RPMI7951 (cell line): ENCODE measurements around the gene KPNA3. TPM values are rescaled to one million over a fixed set of nuclear protein-coding genes. Genes with fewer than 3 reads are reported as not detected.
"Not testable (repeated sequence)": the region's sequence is repeated elsewhere in the genome, so short reads cannot be mapped to it uniquely, and the experiment has no call there.

Experiments used
- DNase-seq: peaks from one replicate; pipeline ENCODE4 v3.0.0-alpha.2; 2012; ENCODE audit warnings: low read depth
- total RNA-seq: library from RNA; depleted of rRNA; stranded (reverse); fragments of >200 nt; shearing (Covaris generic); gene quantifications from 2 replicates; pipeline ENCODE4 v1.2.3, GENCODE V29; 2014

Gene KPNA3
- total RNA-seq, 1 experiment from 2014 or later = 27.3 TPM

GRCh38 chr13:49754146-49754545, 38.3 kb downstream of the KPNA3 start:
- no peak for DNase-seq

GRCh38 chr13:49749848-49750247, 42.6 kb downstream of the KPNA3 start:
- DNase-seq = no peak

DNA sequence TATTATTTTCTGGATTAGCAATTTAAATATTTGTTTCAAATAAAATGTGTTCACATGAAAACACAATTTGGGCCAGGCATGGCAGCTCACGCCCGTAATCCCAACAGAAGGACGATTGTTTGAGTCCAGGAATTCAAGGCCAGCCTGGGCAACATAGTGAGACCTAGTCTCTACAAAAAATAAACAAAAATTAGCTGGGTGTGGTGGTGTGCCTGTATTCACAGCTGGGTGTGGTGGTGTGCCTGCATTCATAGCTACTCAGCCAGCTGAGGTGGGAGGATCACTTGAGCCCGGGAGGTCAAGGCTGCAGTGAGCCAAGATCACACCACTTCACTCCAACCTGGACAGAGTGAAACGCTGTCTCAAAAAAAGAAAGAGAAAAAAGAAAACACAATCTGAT, 46.4 kb downstream of the KPNA3 start:
- no peak for DNase-seq

DNA sequence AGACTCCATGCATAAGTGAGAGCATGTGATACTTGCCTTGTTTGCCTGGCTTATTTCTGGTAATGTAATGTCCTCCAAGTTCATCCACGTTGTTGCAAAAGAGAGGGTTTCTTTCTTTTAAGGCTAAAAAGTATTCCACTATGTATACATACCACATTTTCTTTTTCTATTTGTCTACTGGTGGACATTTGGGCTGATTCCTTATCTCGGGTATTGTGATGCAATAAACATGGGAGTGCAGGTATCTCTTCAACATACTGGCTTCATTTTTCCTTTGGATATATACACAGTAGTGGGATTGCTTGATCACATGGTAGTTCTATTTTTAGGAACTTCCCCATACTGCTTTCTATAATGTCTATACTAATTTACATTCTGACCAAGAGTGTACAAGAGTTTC, 51.6 kb downstream of the KPNA3 start:
- no peak for DNase-seq

DNA sequence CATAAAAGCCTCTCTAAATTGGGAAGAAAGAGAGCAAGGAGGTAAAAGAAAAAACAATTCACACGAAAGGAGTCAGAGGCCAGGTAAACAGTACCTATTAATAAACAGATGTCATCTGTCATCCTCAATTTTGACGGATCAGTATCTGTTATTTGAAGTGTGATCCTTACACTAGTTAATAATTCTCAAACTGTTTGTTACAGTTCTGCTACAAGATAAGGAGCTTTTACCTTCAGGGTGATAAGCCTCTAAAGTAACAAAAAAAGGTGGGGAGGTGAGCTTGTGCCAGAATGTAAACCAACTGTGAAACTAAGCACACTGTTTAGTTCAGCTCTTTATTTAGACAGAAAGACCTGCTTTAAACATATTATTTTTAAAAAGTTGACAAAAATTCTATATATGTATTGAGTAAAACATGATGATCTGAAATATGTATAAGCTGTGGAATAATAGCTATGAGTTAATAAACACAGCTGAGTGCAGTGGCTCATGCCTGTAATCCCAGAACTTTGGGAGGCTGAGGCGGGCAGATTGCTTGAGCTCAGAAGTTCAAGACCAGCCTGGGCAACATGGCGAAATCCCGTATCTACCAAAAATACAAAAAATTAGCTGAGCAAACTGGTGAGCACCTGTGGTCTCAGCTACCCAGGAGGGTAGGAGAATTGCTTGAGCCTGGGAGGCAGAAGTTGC, 52.8 kb downstream of the KPNA3 start:
- no peak for DNase-seq

DNA sequence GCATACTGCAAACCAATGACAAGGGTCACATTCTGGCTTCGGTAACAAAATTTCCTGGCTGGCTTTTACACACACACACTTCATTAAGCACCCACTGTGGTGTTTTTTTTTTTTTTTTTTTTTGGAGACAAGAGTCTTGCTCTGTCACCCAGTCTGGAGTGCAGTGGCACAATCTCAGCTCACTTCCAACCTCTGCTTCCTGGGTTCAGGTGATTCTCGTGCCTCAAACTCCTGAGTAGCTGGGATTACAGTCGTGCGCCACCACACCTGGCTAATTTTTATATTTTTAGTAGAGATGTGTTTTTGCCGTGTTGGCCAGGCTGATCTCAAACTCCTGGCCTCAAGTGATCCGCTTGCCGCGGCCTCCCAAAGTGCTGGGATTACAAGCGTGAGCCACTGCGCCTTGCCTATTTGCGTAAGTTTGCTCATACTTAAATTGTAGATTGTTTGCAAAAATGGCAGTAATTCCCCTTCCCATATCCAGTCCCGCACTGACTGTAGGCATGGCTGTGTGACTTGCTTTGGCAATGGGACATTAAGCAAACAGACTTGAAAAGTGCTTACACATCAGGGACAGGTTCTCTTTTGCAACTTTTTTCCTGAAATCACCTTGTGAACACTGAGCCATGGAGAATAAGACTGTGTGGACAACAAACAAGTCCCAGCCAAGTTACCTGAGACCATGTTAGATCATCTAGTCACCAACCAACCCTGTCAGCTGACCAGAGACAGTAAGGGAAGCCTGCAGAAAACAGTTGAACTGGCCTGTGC, 59.1 kb downstream of the KPNA3 start:
- no peak for DNase-seq

DNA sequence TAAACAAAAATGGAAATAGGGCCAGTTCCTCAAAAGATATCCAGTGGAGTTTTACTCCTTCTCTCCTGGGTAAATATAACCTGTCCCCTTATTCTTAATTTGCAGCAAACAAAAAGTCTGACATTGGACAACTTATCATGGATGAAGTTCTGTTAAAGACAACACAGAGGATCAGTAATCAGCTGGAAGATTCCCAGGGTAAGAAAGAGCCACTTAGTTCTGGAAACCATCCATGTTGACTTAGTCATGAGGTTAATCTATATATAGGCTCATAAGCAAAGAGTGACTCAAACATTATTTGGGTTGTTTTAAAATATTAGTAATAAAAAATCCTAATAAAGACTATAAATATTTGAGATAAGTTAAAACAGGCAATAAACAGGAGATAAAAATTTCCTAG, 60.7 kb downstream of the KPNA3 start:
- peak; percentile 64 for DNase-seq

DNA sequence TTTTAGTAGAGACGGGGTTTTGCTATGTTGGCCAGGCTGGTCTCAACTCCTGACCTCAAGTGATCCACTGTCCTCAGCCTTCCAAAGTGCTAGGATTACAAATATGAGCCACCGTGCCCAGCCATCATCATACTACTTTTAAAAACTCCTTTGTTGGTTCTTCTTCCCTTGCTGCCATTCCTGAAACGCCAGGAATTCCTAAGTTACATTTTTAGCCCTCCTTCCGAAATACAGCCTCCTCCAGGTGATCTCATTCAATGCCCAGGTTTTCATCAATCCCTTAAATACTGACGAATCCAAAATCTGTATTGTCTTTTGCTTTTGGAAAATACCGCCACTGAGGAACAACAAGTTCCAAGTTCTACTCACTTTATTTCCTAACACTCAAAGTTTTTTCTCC, 75.9 kb downstream of the KPNA3 start:
- no peak for DNase-seq

- DNase-seq = no peak
These were observed 77.7 kb downstream of the KPNA3 start for GRCh38 chr13:49714757-49715156.

DNA sequence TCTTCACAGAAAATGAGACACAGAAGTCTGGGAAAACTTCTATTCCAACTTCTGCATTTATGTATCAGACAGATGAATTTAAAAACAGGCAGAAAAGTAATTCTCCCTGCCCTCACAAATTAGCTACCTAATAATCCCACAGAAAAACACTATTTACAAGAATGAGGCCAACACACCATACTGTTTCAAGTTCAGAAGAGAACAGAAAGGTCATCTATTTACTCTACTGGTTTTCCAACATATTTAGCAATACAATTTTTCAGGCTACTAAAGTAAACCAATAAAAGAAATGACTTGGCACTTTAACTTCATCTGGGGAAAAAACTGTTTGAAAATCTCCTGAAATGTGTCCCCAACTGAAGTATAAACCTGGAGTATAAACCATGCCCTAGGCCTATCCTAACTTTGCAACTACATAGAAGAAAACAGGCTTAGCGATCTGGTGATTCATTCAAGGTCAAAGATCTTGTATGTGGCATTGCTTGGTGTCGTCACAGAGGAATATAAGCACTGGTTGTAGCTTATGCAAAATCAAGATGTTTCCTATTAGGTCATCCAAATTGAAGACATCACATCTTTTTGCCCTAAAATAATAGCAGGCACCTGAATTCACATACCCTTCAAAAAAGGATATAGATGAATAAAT, 81.1 kb downstream of the KPNA3 start:
- peak; percentile 69 for DNase-seq

DNA sequence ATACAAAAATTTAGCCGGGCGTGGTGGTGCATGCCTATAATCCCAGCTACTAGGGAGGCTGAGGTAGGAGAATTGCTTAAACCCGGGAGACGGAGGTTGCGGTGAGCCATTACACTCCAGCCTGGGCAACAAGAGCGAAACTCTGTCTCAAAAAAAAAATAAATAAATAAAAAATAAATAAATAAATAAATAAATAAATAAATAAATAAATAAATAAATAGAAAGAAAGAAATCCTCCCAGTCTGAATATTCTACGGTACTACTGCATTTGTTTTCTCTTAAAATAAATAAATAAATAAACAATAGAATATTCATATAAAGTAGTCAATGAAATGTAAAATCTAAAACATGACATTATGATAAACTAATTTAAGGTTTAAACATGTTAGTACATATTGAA, 88.2 kb downstream of the KPNA3 start:
- DNase-seq = not testable (repeated sequence)

DNA sequence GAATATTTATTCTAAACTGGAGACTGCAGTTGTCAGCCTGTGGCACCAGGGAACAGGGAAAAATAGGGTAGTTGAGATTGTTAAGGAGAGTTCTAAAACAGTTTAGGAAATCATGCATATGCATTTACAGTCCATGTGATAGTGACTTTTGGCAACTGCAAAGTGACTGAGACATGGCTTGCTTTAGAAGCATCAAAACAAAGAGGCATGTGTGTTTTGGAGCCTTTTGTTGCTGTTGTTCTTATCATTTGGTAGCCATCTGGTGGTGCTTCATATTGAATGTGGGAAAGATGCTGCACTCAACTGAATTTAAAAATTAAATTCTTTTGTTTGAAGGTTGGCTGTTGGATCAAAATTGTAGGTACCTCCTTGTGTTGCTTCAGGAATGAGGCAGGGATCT, 91.0 kb downstream of the KPNA3 start:
- no peak for DNase-seq

DNA sequence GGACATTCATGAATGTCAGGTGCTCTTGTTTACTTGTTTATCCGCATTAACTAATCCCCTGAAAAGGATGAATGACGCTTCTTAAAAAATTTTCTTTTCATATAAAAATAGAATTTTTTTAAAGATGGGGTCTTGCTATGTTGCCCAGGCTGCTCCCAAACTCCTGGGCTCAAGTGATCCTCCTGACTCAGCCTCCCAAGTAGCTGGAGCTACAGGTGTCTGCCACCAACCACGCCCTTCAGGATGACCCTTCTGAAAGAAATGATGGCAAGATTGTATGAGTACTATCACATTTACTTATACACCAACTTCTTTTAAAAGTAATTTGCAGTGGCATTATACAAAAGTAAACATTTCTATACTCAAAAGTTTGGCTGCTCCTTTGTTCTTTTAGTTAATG, 95.0 kb downstream of the KPNA3 start:
- no peak for DNase-seq

- no peak for DNase-seq
These were observed 98.0 kb downstream of the KPNA3 start for GRCh38 chr13:49694446-49694845.

DNA sequence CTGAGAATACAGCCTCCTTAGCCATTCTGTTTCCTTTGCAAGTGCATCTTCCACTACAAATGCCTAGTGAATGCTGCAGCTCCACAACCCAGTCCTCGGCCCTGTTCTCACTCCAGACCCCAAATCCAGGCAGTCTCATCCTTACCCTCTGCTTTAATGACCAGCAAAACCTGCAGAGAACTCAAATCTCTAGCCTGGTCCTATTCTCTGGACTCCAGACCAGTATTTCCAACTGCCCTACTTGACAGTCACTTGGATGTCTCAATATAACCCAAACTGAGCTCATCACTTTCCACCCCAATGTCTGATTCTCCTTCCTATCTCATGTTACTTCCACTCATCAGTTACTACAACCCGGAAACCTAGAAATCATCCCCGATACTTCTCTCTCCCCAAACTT, 98.6 kb downstream of the KPNA3 start:
- no peak for DNase-seq

DNA sequence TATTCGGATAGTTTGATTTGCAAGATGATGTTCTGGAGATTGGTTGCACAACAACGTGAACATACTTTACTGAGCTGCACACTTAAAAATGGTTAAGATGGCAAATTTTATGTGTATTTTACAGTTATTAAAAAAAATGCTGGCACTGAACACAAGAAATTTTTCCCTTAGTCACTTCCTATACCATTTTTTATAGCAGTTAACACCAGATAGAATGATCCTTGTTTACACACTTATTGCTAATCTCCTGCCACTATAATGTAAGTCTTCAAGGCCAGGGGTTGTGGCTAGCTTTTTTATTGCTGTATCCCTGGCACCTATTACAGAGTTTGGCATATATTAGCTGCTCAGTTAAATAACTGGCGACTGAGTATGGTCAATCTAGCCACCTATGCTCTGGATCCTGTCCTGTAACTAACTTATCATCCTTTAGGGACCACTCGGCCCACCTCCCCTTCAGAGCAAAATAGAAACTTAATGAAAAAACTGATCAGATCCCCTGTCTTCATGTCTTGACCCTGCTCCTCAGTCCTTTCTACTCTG, 99.2 kb downstream of the KPNA3 start:
- no peak for DNase-seq

DNA sequence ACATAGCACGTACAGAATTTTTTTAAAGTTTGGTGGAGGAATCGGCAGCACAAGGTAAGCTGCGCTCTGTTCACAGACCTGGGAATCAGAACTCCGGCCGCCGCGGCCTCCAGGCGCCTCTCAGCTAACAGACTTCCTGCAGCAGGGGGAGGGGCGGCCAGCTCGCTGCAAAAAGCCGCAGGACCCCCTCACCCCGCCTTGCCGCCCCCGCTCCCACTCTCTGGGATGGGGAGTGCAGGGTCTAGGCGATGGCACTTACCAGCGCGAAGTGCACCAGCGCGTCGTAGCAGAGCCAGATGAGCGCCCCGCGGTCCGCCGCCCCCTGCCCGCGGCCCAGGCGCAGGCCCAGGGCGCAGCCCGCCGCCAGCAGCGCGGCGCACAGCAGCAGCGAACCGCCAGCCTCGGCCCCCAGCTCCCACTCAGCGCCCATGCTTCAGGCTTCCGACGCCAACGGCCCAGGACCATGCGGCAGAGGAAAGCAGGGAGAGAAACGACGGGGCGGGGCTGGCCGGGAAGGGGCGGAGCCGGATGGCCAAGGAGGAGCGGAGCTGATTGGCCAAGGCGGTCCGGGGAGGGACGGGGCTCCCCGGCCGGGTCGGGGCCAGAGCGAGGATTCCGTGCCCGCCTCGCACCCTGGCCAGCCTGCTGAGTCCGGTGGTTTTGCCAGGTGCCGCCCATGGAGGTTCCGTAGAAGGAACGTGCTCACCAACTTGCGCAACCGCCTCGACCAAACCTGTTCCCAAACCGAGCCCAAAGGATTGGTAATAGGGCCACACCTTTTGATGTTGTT, 101.3 kb downstream of the KPNA3 start, which contains the start of gene EBPL:
TSS of gene EBPL (minus strand) at position 492 of the 790 bp plus-strand sequence. CDS start at position 430, 62 bp downstream.
- DNase-seq = peak; percentile 82

GRCh38 chr13:49690133-49690994, 102.1 kb downstream of the KPNA3 start:
- peak; percentile 33 for DNase-seq

GRCh38 chr13:49683489-49683888, 109.0 kb downstream of the KPNA3 start:
- DNase-seq = no peak

- DNase-seq = peak; percentile 13
These were observed 110.5 kb downstream of the KPNA3 start for GRCh38 chr13:49681842-49682435.
